Activated naive CD8-positive, alpha-beta T cell treated with anti-CD3 and anti-CD28 coated beads for 36 hours (primary cell): ENCODE measurements around the gene TSHZ2. TPM values are rescaled to one million over a fixed set of nuclear protein-coding genes. Genes with fewer than 3 reads are reported as not detected.

Experiments
- DNase-seq: peaks from one replicate; pipeline ENCODE4 v3.0.0; 2021
- H3K27ac Mint-ChIP-seq: one replicate; pipeline ENCODE4 v1.8.0; 2022; ENCODE audit warnings: mild to moderate bottlenecking, moderate library complexity, mixed read lengths
- H3K27me3 Mint-ChIP-seq: one replicate; pipeline ENCODE4 v1.8.0; 2022; ENCODE audit warnings: mild to moderate bottlenecking, mixed read lengths
- H3K36me3 Mint-ChIP-seq: one replicate; pipeline ENCODE4 v1.8.0; 2021; ENCODE audit warnings: mild to moderate bottlenecking, mixed read lengths
- H3K4me1 Mint-ChIP-seq: one replicate; pipeline ENCODE4 v1.8.0; 2021; ENCODE audit warnings: mixed read lengths
- H3K4me3 Mint-ChIP-seq: one replicate; pipeline ENCODE4 v1.8.0; 2022; ENCODE audit warnings: mild to moderate bottlenecking, moderate library complexity, mixed read lengths
- H3K9me3 Mint-ChIP-seq: one replicate; pipeline ENCODE4 v1.8.0; 2022; ENCODE audit warnings: mixed read lengths
- total RNA-seq, 2 experiments: library from RNA; stranded (reverse); gene quantifications; one replicate each; pipeline ENCODE4 v1.2.3, GENCODE V29; 2021

The TSHZ2 gene
- total RNA-seq, 2 experiments from 2014 or later, result 0.54 to 0.74 TPM

DNA sequence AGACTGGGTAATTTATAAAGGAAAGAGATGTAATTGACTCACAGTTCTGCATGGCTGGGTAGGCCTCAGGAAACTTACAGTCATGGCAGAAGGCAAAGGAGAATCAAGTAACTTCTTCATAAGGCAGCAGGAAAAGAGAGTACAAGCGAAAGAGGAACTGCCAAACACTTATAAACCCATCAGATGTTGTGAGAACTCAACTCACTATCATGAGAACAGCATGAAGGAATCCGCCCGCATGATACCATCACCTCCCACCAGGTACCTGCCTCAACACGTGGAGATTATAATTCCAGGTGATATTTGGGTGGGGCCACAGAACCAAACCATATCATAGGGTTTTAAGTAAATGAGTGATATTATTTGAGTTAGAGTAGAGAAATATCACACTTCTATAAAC is 189.3 kb downstream of the TSHZ2 start:
- peaks cover 7% of the 10 kb centered on the region for H3K4me1 Mint-ChIP-seq
- no peak for DNase-seq
- no peak overlapping the region for H3K4me3 Mint-ChIP-seq
- H3K9me3 Mint-ChIP-seq, result no peaks in the 10 kb centered on the region
- H3K27ac Mint-ChIP-seq, result no peak overlapping the region
- peaks cover 6% of the 10 kb centered on the region for H3K27me3 Mint-ChIP-seq
- no peaks in the 10 kb centered on the region for H3K36me3 Mint-ChIP-seq

DNA sequence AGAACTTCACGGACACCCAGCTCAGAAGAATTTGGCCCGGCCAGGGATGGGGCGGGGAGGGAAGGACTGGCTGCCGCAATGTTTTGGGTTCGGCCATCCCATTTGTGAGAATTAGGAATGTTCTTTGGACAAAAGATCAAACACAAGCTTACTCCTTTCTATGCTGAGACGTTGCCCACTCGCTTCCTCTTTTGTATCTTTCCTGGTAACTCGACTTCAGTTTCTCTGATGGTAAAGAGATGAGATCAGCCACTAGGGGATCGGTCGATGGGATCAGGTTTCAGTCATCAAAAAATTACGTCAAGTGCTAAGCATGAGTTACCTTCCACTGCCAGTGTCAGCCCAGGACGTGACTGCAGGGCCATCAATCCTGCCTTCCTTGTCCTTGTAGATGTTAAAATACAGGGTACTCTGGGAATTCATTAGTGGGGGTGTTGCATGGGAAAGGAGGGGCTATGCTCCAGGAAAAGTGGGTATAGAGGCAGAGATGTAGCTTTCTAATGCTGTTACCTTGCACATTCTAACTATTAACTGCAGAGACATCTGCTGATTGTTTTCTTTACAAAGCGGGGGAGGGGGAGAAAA is 190.2 kb downstream of the TSHZ2 start:
- peaks cover 6% of the 10 kb centered on the region for H3K27me3 Mint-ChIP-seq
- no peak for DNase-seq
- no peak overlapping the region for H3K27ac Mint-ChIP-seq
- H3K4me1 Mint-ChIP-seq, result peaks cover 7% of the 10 kb centered on the region
- no peaks in the 10 kb centered on the region for H3K9me3 Mint-ChIP-seq
- H3K4me3 Mint-ChIP-seq, result no peak overlapping the region
- H3K36me3 Mint-ChIP-seq, result no peaks in the 10 kb centered on the region

DNA sequence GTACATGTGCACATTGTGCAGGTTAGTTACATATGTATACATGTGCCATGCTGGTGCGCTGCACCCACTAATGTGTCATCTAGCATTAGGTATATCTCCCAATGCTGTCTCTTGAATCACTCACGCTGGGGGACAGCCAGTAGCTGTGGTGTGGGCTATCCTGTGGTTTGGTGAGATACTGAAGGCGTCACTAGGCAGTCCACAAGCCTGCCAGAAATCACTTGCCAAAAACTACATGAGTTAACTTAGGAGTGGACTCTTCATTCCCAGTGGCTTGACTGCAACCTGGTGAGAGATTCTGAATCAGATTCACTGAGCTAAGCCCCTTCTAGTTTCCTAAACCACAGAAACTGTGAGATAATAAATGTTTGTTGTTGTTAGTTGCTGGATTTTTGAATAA is 191.3 kb downstream of the TSHZ2 start:
- DNase-seq, result no peak
- Mint-ChIP-seq H3K36me3 (no peaks in the 10 kb centered on the region), H3K4me3 (no peak overlapping the region), H3K9me3 (no peaks in the 10 kb centered on the region), H3K27ac (no peak overlapping the region), H3K4me1 (peaks cover 4% of the 10 kb centered on the region), H3K27me3 (peaks cover 8% of the 10 kb centered on the region)

DNA sequence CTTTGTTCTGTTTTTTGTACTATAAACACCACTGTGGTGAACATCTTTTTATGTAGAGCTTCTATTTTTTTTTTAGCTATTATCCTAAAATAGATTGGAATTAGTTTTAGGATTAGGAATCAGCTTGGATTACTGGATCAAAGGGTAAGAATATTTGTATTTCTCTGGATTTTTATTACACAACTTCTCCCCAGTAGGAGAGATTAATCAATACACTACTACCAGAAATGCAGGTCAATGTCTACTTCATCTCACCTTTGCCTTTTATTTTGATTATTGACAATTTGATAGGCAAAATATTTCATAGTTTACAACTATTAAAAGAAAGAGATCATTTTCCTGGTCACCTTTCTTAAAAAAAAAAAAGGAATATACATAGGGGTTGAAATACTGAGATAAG is 191.9 kb downstream of the TSHZ2 start:
- no peak overlapping the region for H3K4me3 Mint-ChIP-seq
- H3K9me3 Mint-ChIP-seq, result no peaks in the 10 kb centered on the region
- DNase-seq, result no peak
- H3K4me1 Mint-ChIP-seq, result peaks cover 4% of the 10 kb centered on the region
- no peak overlapping the region for H3K27ac Mint-ChIP-seq
- peaks cover 10% of the 10 kb centered on the region for H3K27me3 Mint-ChIP-seq
- H3K36me3 Mint-ChIP-seq, result no peaks in the 10 kb centered on the region

DNA sequence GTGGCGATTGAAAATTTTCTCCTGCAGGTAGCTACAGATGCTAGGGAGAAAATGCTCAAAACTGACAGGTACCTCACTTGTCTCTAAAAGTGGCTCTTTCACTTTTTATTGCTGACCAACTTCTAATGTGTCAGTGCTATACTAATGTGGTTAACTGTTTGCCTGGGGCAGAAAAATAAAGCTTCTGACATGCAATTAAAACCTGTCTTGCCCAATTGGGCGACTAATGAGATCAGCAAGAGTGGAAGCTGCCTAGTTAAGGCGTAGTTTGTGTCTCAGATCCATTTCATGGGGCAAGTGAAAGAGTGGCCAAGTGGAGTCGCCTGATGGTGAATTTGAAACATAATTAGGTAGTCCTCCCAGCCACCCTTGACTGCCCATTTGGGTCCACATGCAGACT is 193.3 kb downstream of the TSHZ2 start:
- no peak for DNase-seq
- Mint-ChIP-seq H3K4me1 (peaks cover 4% of the 10 kb centered on the region), H3K36me3 (no peaks in the 10 kb centered on the region), H3K4me3 (no peak overlapping the region), H3K27me3 (peaks cover 10% of the 10 kb centered on the region), H3K9me3 (no peaks in the 10 kb centered on the region), H3K27ac (no peak overlapping the region)

DNA sequence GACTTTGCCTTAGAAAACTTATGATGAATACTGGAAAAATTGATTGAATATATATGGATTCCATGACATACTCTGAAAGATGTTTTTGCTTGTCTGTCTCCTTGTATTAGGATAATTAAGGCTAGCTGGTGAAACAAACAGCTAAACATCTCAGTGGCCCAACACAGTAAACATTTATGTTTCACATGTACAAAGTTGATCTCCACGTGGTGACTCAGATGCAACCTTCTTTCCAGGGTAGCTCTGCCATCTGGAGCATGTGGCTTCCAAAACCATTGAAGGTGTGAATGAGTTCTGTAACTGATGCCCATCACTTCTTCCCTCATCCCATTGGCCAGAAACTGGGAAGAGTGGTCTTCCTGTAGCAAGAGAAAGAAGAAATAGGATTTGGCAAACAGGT is 196.3 kb downstream of the TSHZ2 start:
- Mint-ChIP-seq H3K9me3 (no peaks in the 10 kb centered on the region), H3K4me1 (no peaks in the 10 kb centered on the region), H3K27me3 (peaks cover 4% of the 10 kb centered on the region), H3K27ac (no peak overlapping the region), H3K4me3 (no peak overlapping the region), H3K36me3 (no peaks in the 10 kb centered on the region)
- no peak for DNase-seq

DNA sequence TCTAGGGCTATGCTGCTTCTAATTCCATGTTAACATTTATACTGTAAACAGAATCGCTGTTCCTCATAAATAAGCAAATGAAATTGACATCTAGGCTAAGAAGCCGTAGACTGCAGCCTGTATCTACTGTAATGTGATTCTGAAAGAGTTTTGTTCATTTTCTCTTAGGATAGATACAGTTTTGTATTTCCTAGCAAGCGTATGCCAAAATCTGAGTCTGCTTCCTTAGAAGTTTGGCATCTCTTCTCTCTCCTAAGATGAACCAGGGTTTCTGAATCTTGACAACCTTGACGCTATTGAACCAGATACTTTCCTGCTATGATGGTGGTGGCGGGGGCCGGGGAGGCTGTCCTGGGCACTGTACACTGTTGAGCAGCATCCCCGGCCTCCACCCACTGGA is 198.0 kb downstream of the TSHZ2 start:
- H3K9me3 Mint-ChIP-seq, result no peaks in the 10 kb centered on the region
- DNase-seq, result no peak
- H3K27me3 Mint-ChIP-seq, result peaks cover 6% of the 10 kb centered on the region
- H3K4me1 Mint-ChIP-seq, result no peaks in the 10 kb centered on the region
- no peaks in the 10 kb centered on the region for H3K36me3 Mint-ChIP-seq
- H3K4me3 Mint-ChIP-seq, result no peak overlapping the region
- no peak overlapping the region for H3K27ac Mint-ChIP-seq

DNA sequence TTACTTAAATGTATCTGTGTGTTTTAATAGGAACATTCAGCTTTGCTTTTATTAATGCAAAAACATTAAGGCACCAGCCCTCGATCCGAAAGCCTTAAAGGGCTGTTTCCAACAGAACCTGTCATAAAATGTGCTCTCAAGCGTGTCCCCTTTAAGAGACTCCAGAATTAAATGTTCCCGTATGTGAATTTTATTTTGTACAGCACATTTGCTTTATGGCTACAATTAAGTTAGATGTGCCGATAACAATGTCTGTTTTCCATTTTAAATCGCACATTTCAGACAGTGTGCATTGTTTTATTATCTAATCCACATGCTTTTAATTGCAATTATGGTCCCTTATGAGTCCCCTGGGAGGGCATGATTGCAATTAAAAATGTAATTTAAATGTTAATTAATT is 198.9 kb downstream of the TSHZ2 start:
- H3K4me1 Mint-ChIP-seq, result no peaks in the 10 kb centered on the region
- no peak overlapping the region for H3K4me3 Mint-ChIP-seq
- H3K9me3 Mint-ChIP-seq, result no peaks in the 10 kb centered on the region
- H3K27me3 Mint-ChIP-seq, result peaks cover 12% of the 10 kb centered on the region
- no peak overlapping the region for H3K27ac Mint-ChIP-seq
- H3K36me3 Mint-ChIP-seq, result no peaks in the 10 kb centered on the region
- DNase-seq, result no peak

DNA sequence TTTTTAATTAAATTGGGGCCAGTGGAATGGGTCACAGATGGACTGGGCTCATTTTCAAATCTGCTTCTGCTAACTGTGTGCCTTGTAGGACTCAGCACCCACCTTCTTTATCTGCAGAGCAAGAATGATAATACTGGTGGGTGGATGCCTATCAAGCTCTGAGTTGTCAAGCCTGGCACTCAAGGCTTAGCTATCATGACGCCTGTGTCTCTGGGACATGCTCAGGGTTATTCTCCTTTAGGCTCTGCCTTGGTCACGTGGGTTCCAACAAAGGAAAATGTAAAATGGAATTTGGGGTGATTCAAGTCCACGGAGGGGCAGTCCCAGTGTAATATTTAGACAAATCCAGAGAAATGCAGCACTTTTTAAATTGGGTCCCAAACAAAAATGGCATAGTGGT is 202.3 kb downstream of the TSHZ2 start:
- H3K4me3 Mint-ChIP-seq, result no peak overlapping the region
- DNase-seq, result no peak
- peaks cover 8% of the 10 kb centered on the region for H3K27me3 Mint-ChIP-seq
- no peaks in the 10 kb centered on the region for H3K4me1 Mint-ChIP-seq
- H3K36me3 Mint-ChIP-seq, result no peaks in the 10 kb centered on the region
- no peaks in the 10 kb centered on the region for H3K9me3 Mint-ChIP-seq
- no peak overlapping the region for H3K27ac Mint-ChIP-seq

DNA sequence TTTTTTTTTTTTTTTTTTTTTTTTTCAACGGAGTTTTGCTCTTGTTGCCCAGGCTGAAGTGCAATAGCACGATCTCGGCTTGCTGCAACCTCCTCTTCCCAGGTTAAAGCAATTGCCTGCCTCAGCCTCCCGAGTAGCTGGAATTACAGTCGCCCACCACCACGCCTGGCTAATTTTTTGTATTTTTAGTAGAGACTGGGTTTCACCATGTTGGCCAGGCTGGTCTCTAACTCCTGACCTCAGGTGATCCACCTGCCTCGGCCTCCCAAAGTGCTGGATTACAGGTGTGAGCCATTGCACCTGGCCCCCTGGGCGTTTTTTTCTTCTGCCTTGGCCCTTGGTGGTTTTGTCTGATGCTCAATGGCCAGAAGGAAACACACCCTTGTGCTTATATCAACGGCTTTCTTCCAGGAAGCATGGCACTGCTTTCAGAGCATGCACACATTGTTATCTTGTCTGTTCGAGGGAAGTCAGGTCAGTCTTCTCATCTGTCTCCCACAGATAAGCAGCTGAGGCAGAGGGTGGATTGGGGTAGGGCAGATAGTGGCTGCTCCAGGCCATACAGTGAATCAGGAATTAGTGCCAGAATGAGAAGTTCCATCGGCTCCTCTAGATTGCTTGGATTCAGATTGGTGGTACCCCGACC is 203.1 kb downstream of the TSHZ2 start:
- Mint-ChIP-seq H3K27ac (no peak overlapping the region), H3K4me3 (no peak overlapping the region), H3K27me3 (peaks cover 8% of the 10 kb centered on the region), H3K4me1 (no peaks in the 10 kb centered on the region), H3K36me3 (no peaks in the 10 kb centered on the region), H3K9me3 (no peaks in the 10 kb centered on the region)
- no peak for DNase-seq

DNA sequence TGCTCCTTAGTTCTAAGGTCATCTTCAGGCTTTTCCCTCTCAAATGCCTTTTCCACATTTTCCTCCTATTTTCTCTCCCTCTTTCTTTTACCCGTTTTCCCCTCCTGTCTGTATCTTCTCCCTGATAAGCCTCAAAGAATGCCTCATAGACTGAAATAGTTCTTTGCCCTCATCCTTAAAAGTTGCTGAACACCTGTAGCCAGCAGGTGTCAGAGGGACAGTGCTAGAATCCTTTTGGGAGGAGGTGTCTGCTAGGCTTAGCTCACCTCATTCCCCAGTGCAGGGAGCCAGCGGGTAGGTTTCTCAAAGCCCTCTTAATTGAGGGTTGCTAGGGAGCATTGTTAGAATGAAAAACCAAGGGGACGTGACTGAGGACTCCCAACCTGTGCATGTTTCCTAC is 204.0 kb downstream of the TSHZ2 start:
- no peaks in the 10 kb centered on the region for H3K9me3 Mint-ChIP-seq
- no peak overlapping the region for H3K4me3 Mint-ChIP-seq
- DNase-seq, result no peak
- H3K27ac Mint-ChIP-seq, result no peak overlapping the region
- no peaks in the 10 kb centered on the region for H3K36me3 Mint-ChIP-seq
- no peaks in the 10 kb centered on the region for H3K4me1 Mint-ChIP-seq
- H3K27me3 Mint-ChIP-seq, result peaks cover 12% of the 10 kb centered on the region

DNA sequence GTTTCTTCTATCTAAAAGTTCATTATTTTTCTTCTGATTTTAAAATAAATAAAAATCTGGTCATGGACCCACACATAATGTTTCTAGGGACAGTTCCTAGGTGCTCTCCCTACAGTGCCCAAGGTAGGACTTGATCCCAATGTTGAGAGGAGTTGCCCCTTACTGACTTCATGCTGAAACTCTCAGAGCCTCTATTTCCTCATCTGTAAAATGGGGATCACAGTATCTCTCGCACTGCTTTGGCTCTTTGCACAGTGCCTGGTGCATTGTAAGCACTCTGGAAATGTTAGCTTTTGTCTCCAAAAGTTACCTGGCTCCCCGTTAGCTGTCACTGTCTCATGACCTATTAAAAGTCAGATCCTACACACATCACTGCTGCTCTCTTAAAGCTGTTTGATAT is 205.5 kb downstream of the TSHZ2 start:
- Mint-ChIP-seq H3K36me3 (no peaks in the 10 kb centered on the region), H3K27ac (no peak overlapping the region), H3K27me3 (peaks cover 14% of the 10 kb centered on the region), H3K9me3 (no peaks in the 10 kb centered on the region), H3K4me1 (no peaks in the 10 kb centered on the region), H3K4me3 (no peak overlapping the region)
- DNase-seq, result no peak

DNA sequence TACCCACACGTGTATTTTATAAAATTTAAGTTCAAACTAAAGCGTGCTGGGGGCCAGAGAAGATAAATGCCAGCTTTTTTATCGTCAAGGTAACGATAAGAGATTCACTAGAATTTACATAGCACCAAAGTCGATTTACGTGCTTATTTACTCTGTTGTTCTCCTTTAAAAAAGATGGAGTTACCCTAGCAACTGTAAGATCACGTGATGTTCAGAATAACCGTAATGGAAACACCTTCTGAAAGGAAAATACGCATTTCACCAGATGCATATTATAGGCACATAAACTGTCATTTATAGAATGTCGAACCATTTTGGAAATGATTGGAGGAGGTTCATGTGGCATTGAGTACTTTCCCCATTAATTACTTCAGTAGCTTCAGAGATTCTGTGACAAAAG is 207.6 kb downstream of the TSHZ2 start:
- Mint-ChIP-seq H3K36me3 (no peaks in the 10 kb centered on the region), H3K4me3 (no peak overlapping the region), H3K27ac (no peak overlapping the region), H3K27me3 (peaks cover 11% of the 10 kb centered on the region), H3K4me1 (no peaks in the 10 kb centered on the region), H3K9me3 (no peaks in the 10 kb centered on the region)
- no peak for DNase-seq

DNA sequence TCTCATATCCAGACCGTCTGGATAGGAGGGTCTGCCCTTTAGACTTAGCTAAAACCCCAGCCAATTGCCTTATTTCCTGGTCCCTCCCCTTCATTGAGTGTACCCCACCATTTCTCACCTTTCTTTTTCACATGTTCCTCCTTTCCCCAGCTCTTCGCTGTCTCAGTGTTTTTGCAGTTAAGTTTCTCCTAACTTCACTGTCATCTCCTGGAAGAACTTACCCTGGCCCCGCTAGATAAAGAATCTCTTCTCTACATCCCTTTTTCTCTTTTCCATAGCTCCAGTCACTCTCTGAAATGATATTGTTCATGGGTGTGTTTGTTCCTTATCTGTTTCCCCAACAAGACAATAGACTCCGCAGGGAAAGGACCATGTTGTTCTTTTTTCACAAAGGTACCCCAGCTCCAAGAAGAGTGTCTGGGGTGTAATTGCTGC is 208.8 kb downstream of the TSHZ2 start:
- H3K36me3 Mint-ChIP-seq, result no peaks in the 10 kb centered on the region
- H3K9me3 Mint-ChIP-seq, result no peaks in the 10 kb centered on the region
- no peak for DNase-seq
- H3K27me3 Mint-ChIP-seq, result peaks cover 6% of the 10 kb centered on the region
- H3K4me1 Mint-ChIP-seq, result no peaks in the 10 kb centered on the region
- H3K27ac Mint-ChIP-seq, result no peak overlapping the region
- H3K4me3 Mint-ChIP-seq, result no peak overlapping the region

DNA sequence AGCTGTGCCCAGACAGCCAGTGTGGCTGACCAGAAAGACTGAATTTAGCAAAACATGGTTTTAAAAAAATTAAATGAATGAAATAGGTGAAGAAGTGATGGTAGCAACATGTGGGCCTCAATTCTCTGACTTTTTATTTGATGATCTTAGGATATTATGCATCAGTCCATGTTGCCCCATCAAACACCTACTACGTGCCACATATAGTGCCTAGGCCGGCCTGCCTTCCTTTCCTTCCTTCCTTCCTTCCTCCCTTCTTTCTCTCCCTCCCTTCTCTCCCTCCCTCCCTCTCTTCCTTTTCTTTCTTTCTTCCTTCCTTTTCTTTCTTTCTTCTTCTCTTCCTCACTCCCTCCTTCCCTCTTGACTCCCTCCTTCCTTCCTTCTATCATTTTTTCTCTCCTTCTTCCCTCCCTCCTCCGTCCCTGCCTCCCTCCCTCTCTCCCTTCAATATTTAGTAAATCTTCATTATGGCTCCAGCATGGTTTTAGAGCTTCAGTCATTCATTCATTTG is 209.8 kb downstream of the TSHZ2 start:
- DNase-seq, result no peak
- Mint-ChIP-seq H3K27me3 (peaks cover 6% of the 10 kb centered on the region), H3K27ac (no peak overlapping the region), H3K36me3 (no peaks in the 10 kb centered on the region), H3K4me1 (no peaks in the 10 kb centered on the region), H3K9me3 (no peaks in the 10 kb centered on the region), H3K4me3 (no peak overlapping the region)

DNA sequence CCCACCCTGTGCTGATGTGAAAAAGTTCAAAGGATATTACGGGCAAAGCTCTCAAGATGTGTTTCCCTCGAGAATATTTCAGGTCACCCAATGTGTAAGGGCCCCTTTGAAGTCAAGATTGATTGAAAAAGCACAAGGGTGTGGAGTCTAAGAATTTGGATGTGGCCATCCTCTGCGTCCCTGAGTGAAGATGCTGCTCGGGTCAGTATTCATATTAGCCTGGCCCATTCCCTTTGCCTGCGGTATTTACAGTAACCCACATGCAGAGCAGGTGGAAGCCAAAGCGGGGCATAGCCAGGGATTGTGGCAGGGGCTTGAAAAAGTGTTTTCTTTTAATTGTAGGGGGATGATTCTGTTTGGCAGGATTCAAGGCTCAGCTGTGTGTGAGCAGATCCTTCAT is 211.0 kb downstream of the TSHZ2 start:
- Mint-ChIP-seq H3K4me3 (no peak overlapping the region), H3K27me3 (peaks cover 6% of the 10 kb centered on the region), H3K9me3 (no peaks in the 10 kb centered on the region), H3K4me1 (no peaks in the 10 kb centered on the region), H3K36me3 (no peaks in the 10 kb centered on the region), H3K27ac (no peak overlapping the region)
- DNase-seq, result no peak
